HG03280 (cell line): Measurements from ENCODE around the gene RGS5.

Experiments used
- ATAC-seq: cut with Tn5 transposase; IDR thresholded peaks from one replicate; pipeline ENCODE4 v1.9.1; 2021; ENCODE audit warnings: mild to moderate bottlenecking, moderate library complexity; ENCODE audit not compliant: unreplicated experiment

RGS5 gene

GRCh38 chr1:163148911-163149310 lies 53.8 kb downstream of the RGS5 start:
- no peak for ATAC-seq

DNA sequence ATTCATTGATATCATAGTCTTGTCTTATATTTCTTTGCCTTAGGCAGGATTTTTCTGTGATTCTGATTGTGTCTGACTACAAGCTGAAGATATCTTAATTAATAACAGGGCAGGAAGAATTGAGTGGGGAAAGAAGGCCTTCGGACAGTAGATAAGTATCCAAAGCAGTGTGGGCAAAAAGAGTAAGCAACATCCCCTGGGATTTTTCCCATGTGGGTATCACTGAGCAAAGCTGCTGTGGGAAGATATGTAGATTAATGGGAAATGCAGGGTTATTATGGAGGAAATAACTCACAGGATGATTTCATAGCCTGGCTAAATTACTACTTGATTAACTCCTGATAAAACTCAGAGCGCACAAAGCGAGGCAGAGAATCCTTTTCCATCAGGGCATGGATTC lies 55.7 kb downstream of the RGS5 start:
- no peak for ATAC-seq

- no peak for ATAC-seq
These were observed 57.3 kb downstream of the RGS5 start for GRCh38 chr1:163145435-163145834.

- no peak for ATAC-seq
These were observed 58.3 kb downstream of the RGS5 start for GRCh38 chr1:163144418-163144817.

GRCh38 chr1:163142152-163142551 lies 60.6 kb downstream of the RGS5 start:
- no peak for ATAC-seq

- ATAC-seq: no peak
These were observed 61.2 kb downstream of the RGS5 start for GRCh38 chr1:163141556-163141955.

DNA sequence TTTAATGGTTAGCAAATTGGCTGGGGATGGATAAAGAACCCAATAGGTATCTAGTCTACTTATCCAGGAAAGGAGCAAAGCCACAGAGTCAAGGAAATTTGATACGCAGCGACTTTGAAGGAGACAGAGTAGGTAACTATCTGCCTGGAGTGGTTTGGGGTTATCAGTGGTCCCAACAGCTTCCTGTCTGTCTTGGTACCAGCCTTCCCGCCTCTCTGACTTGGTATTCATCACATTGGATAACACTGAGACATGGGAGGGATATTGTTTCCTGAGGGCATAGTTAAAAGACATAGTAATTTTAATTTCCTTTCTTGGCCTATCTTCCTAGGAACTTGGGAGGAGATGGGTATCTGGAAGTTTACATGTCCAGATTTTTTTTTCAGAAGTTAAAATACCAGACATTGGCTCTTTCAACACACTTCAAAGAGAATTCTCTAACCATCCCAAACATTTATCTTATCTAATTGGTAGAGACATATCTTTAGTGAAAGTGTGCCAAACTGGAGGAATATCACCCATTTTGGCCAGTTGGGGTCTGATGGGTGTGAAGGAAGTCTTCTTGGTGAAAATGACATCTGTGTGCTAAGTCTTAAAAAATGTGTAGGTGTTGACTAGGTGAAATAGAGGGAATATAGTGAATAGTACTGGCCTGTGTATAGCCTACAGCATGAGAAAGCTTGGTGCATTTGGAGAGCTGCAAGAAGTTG lies 65.0 kb downstream of the RGS5 start:
- no peak for ATAC-seq

DNA sequence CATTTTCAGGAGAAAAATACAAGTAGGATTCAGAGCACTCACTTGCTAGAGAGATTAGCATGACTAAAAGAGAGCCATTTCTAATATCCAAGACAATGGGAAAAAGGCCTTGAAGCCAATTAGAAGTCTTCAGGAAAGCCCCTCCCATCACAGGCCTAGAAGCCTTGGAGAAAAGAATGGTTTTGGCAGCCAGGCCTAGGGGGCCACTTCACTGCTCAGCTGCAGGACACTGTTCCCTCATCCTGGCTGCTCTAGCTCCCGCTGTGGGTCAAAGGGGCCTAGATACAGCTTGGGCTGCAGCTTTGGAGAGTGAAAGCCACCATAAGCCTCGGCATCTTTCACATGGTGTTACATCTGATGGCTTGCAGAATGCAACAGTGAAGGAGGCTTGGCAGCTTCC lies 70.7 kb downstream of the RGS5 start:
- ATAC-seq: no peak

DNA sequence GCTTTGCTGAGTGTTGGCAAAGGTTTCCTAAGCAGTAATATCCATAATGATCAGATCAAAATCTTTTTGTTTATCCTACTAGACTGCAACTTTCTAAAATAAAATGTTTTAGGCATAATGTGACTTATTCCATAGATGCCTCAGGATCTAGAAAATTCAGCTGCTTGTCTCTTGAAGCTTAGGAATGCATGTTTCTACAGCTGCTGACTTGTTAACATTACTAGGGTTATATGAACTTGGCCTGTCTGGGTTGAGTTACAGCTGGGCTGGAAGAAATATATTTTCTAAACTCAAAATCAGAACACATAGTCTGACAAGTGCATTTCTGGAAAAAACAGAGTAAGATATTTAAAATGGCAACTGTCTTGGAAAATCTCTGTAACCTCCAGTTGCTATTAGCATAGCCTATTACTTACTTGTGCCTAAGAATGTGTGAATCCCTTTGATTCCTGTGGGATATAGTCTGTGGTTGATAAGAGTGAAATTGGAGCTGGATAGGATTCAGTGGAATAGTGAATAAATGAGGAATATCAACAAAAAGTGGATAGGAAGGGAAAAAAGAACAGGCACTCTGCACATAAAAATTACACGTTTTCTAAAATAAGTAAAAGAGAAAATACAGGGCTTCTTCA lies 72.4 kb downstream of the RGS5 start:
- ATAC-seq: no peak

DNA sequence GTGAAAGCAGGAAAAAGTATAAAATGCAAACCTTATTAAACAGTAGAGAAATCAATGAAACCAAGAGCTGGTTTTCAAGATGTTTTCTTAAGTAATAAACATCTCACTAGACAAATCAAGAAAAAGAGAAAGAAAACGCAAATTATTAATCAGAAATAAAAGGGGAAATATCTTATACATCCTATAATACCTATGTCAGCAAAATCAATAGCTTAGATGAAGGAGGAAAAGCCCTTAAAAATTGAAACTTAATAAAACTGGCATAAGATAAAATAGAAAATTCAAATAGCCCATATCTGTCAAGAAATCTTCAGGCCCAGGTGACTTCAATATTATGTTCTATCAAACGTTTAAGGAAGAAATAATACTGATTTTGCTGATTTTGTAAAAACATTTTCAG lies 74.4 kb downstream of the RGS5 start:
- no peak for ATAC-seq

GRCh38 chr1:163124812-163125211 lies 77.9 kb downstream of the RGS5 start:
- no peak for ATAC-seq

GRCh38 chr1:163120372-163120771 lies 82.3 kb downstream of the RGS5 start:
- ATAC-seq: no peak

- no peak for ATAC-seq
These were observed 83.0 kb downstream of the RGS5 start for GRCh38 chr1:163119707-163120106.

- ATAC-seq: no peak
These were observed 86.8 kb downstream of the RGS5 start for GRCh38 chr1:163115887-163116286.

DNA sequence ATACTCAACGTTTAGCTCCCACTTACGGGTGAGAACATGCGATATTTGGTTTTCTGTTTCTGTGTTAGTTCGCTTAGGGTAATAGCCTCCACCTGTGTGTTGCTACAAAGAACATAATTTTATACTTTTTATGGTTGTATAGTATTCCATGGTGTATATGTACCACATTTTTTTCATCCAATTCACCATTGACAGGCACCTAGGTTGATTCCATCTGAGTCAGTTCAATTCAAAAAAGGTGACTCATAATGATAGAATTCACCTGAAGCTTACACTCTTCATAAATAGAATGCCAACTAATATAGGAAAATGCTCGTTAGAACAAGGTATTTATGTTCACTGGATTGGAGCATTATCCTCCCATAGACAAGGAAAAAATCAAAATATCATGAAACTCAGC lies 95.1 kb downstream of the RGS5 start:
- no peak for ATAC-seq

DNA sequence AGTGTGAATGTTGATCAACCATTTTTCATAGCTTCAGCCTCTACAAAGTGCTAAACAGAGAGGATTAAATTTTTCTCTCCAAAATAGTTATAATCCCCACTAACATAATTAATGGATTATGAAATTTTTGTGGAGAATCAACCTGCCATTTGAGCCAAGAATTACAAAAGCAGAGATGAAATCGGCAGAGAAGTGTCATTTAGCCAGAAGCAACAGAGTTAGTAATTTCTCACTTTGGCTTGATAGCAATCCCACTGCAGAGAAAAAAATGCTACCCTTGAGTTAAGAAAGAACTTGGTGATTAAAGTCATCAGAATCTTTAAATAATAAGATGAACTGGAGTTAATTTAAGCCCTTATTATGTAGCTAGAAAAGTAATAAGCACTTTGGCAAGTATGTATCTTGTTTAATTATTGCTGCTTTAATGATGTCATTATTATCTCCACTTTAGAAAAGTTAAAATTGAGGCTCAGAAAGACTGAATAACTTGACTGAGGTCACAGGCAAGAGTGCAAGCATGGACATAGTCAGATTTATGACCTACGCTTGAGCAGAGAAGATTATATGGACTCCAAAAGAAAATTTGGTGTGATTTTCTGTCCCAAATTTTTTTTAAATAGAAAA lies 96.2 kb downstream of the RGS5 start:
- no peak for ATAC-seq

DNA sequence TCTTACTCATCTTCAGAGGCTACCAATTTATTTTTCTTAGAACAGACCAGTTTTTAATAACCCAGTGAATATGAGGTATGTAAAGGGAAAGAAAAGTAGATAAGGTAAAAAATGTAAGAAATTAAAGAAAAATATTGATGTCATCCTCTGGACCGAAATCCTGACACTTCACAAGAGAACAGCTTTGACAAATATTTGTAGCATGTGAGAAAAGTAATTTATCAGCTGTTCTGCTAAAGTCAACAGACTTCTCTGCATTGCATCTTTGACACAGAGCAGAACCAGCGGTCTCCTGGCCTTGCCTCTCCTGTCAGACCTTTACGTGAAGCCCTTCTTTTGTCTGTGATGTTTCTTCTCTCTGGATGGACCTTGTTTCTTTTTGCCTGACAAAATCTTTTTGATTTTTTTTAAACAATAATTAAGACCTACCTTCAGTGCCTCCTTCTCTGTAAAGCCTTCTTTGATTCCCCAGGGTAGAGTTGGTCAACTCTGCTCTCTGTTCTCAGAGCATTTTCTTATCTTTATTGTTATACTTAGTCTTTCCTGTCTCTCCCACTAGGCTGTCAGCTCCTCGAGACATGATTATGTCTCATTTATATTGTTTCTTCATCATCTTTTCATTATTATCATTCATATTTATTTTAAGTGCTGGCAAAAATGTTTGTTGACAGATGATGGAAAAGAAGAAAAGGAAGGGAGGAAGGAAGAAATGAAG lies 98.2 kb downstream of the RGS5 start:
- ATAC-seq: no peak

DNA sequence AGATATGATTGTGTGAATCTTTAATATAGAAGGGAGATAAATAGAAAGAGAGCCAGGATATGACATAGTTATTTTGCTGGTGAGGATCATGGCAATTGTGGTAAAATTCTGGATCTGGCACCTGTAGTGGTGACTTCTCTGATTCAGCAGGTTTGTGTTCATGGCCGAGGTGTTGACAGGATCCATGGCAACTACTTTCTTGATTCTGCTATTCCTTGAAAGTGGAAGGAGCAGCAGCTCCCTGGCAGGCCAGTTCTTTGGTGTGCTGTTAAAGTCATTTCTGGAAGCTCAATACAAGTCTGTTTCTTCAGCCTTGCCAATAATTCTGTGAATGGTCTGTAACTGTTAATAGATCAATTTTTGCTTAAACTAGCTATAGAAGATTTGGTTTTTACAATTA lies 100.1 kb downstream of the RGS5 start:
- no peak for ATAC-seq

DNA sequence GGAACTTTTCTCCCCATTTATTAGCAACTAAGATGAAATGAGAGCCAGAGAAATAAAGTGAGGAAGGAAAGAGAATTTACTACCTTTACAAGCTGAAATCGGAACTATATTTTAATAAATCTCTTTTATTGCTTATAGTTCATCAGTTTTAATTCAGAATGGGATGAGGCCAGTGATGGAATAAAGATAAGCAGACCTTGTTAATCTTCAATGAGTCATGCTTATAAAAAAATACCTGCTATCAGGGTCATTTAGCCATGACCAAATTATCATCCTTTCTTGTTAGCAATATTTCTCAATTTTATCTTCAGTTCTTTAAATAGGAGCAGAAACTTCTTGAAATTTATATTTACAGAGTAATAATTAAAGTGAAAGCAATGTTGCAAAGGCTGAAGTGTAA lies 107.5 kb downstream of the RGS5 start:
- ATAC-seq: no peak

GRCh38 chr1:163094589-163094988 lies 108.1 kb downstream of the RGS5 start:
- no peak for ATAC-seq

DNA sequence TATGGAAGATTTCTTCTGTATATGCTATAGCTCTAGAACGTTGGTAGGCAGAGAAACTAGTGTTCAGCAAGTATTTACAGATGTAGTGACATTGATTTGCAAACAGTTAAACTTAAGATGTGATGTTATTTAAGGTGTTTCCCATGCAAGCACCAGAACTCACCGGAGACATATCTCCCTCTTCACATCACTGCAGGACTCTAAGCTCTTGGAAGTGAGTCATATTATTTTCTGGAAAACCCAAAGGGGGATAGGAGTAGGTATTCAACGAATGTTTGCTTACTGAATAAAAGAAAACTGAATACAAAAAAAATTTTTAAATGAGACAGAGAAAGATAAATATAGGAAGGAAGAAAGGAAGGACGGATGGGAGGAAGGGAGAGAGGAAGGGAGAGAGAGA lies 108.5 kb downstream of the RGS5 start:
- ATAC-seq: no peak

DNA sequence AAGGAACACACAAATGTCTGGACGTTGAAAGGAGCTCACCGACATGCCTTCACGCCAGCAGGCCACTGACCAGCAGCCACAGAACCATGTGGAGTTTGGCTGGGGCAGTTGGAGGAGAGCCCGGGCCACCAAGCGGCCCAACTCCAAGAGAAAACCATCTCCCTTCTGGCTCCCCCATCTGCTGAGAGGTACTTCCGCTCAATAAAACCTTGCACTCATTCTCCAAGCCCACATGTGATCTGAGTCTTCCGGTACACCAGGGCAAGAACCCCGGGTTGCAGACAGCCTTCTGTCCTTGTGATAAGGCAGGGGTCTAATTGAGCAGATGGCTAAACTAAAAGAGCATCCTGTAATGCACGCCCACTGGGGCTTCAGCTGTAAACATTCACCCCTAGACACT lies 109.1 kb downstream of the RGS5 start:
- no peak for ATAC-seq
